Activated B cell treated with CpG ODN at 0.5 μM for 24 hours (primary cell): ENCODE results near the gene SLC22A9. TPM values are rescaled to one million over a fixed set of nuclear protein-coding genes. Genes with fewer than 3 reads are reported as not detected.
"Not testable (repeated sequence)": the region's sequence is repeated elsewhere in the genome, so short reads cannot be mapped to it uniquely, and the experiment has no call there.

Experiments
- ATAC-seq: fragments of 200-7000 bp; cut with Tn5 transposase; one replicate; pipeline ENCODE4 v1.10.0; 2021; ENCODE audit warnings: low read depth, mild to moderate bottlenecking, moderate library complexity
- CTCF ChIA-PET: fragments of 350-600 bp; sonication (Branson Sonifier 250); formaldehyde crosslinking; loops from one replicate; lab custom pipeline; 2021; ENCODE audit warnings: antibody characterized with exemption; lab: Charles Lee
- POLR2A ChIA-PET: fragments of 350-600 bp; sonication (Branson Sonifier 250); formaldehyde crosslinking; loops from one replicate; lab custom pipeline; 2021; ENCODE audit warnings: antibody characterized with exemption; lab: Charles Lee
- DNase-seq: peaks from one replicate; pipeline ENCODE4 v3.0.0; 2022
- H3K27ac Mint-ChIP-seq: one replicate; pipeline ENCODE4 v1.8.0; 2020; ENCODE audit warnings: mixed read lengths
- H3K27me3 Mint-ChIP-seq: one replicate; pipeline ENCODE4 v1.8.0; 2021; ENCODE audit warnings: mixed read lengths
- H3K36me3 Mint-ChIP-seq: one replicate; pipeline ENCODE4 v1.8.0; 2021; ENCODE audit warnings: low read depth, mixed read lengths
- H3K4me1 Mint-ChIP-seq: one replicate; pipeline ENCODE4 v1.8.0; 2021; ENCODE audit warnings: mixed read lengths
- H3K4me3 Mint-ChIP-seq: one replicate; pipeline ENCODE4 v1.8.0; 2020; ENCODE audit warnings: mild to moderate bottlenecking, mixed read lengths
- H3K9me3 Mint-ChIP-seq: one replicate; pipeline ENCODE4 v1.8.0; 2020; ENCODE audit warnings: mixed read lengths
- CTCF ChIP-seq: fragments of 200-600 bp; IDR thresholded peaks from one replicate; pipeline ENCODE4 v1.8.0; 2022; ENCODE audit warnings: antibody characterized with exemption, mild to moderate bottlenecking
- intact Hi-C: fragments of 100-400 bp; cut with micrococcal nuclease; formaldehyde crosslinking; loops from one replicate; pipeline ENCODE4 v1.15.1; 2024
- total RNA-seq: library from RNA; stranded (reverse); gene quantifications from 2 replicates; pipeline ENCODE4 v1.2.3, GENCODE V29; 2022

The SLC22A9 gene
- total RNA-seq, 1 donor from 2014 or later, result not detected

DNA sequence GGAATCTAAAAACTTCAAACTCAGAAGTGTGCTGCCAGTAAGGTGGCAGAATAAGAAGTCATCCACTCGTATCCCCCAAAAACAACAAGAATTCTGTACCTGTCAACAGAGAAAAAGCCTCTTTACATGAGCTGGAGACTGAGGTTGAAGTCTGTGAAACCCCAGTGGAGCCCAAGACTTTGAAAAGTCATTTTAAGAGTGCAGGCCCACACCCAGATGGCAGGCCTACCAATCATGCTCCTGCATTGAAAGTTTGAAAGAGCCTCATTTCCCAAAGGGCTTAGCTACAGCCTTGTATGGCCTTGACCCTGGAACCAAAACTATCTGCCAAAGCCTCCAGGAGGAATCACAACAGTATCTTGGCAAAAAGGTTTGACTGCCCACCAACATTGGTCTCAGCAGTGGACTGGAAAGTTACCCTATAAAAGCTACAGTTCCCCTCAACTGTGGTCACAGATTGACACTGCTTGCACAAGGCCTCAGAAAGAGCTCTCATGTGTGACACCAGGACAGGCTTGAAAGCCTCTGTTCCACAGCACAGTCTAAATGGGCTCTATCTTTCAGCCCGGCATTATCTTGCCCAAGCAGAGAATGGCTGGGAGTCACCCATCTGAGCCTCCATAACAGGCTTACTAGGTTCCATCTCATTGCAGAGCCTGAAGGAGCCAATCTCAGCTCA is 47.7 kb downstream of the SLC22A9 start:
- no peaks in the 10 kb centered on the region for H3K36me3 Mint-ChIP-seq
- DNase-seq, result no peak
- TF ChIP-seq CTCF, result no peak
- no peak overlapping the region for H3K4me3 Mint-ChIP-seq
- ChIA-PET POLR2A (no interaction called here), CTCF (no interaction called here)
- H3K27ac Mint-ChIP-seq, result no peak overlapping the region
- no peaks in the 10 kb centered on the region for H3K4me1 Mint-ChIP-seq
- intact Hi-C loops, result no loop called here
- H3K27me3 Mint-ChIP-seq, result peaks cover 6% of the 10 kb centered on the region
- peaks cover 7% of the 10 kb centered on the region for H3K9me3 Mint-ChIP-seq
- no peak for ATAC-seq

GRCh38 chr11:63427971-63428508 is 58.5 kb downstream of the SLC22A9 start:
- H3K4me1 Mint-ChIP-seq, result no peaks in the 10 kb centered on the region
- DNase-seq (no peak), ATAC-seq (no peak)
- H3K36me3 Mint-ChIP-seq, result no peaks in the 10 kb centered on the region
- POLR2A ChIA-PET, result no interaction called here
- TF ChIP-seq CTCF, result no peak
- H3K4me3 Mint-ChIP-seq, result no peak overlapping the region
- no peaks in the 10 kb centered on the region for H3K9me3 Mint-ChIP-seq
- CTCF ChIA-PET, result no interaction called here
- peaks cover 33% of the 10 kb centered on the region for H3K27me3 Mint-ChIP-seq
- H3K27ac Mint-ChIP-seq, result no peak overlapping the region
- intact Hi-C loops, result no loop called here

- DNase-seq, H3K9me3 Mint-ChIP-seq, CTCF ChIA-PET, H3K36me3 Mint-ChIP-seq, H3K27ac Mint-ChIP-seq, ATAC-seq, H3K4me3 Mint-ChIP-seq, intact Hi-C loops, POLR2A ChIA-PET, H3K4me1 Mint-ChIP-seq: not testable (repeated sequence)
- peaks cover 47% of the 10 kb centered on the region for H3K27me3 Mint-ChIP-seq
Measured at GRCh38 chr11:63430731-63431130, 61.1 kb downstream of the SLC22A9 start.

DNA sequence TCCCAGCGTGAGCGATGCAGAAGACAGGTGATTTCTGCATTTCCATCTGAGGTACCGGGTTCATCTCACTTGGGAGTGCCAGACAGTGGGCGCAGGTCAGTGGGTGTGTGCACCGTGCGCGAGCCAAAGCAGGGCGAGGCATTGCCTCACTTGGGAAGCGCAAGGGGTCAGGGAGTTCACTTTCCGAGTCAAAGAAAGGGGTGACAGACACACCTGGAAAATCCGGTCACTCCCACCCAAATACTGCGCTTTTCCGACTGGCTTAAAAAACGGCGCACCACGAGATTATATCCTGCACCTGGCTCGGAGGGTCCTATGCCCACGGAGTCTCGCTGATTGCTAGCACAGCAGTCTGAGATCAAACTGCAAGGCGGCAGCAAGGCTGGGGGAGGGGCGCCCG is 65.8 kb downstream of the SLC22A9 start:
- H3K36me3 Mint-ChIP-seq, POLR2A ChIA-PET, CTCF ChIA-PET, H3K27ac Mint-ChIP-seq, H3K4me1 Mint-ChIP-seq, H3K4me3 Mint-ChIP-seq, H3K9me3 Mint-ChIP-seq, DNase-seq, ATAC-seq, intact Hi-C loops: not testable (repeated sequence)
- H3K27me3 Mint-ChIP-seq, result peaks cover 38% of the 10 kb centered on the region

GRCh38 chr11:63435831-63436230 is 66.2 kb downstream of the SLC22A9 start:
- H3K9me3 Mint-ChIP-seq, H3K4me3 Mint-ChIP-seq, ATAC-seq, POLR2A ChIA-PET, DNase-seq, H3K4me1 Mint-ChIP-seq, H3K27ac Mint-ChIP-seq, intact Hi-C loops, H3K36me3 Mint-ChIP-seq, CTCF ChIA-PET: not testable (repeated sequence)
- H3K27me3 Mint-ChIP-seq, result peaks cover 35% of the 10 kb centered on the region

- CTCF ChIA-PET, result interaction anchor here (1.7 kb wide), 1 partner anchor 35 kb away, joined by 5 read pairs; no protein-coding TSS in a partner anchor
Measured at GRCh38 chr11:63443714-63444113, 74.1 kb downstream of the SLC22A9 start.

More at GRCh38 chr11:63443714-63444113, 74.1 kb downstream of the SLC22A9 start:
- POLR2A ChIA-PET, result no interaction called here
- no peak for DNase-seq
- no peak for TF ChIP-seq CTCF
- intact Hi-C loops, result no loop called here
- no peaks in the 10 kb centered on the region for H3K36me3 Mint-ChIP-seq
- ATAC-seq, result no peak
- no peak overlapping the region for H3K27ac Mint-ChIP-seq
- H3K4me3 Mint-ChIP-seq, result no peak overlapping the region
- peaks cover 3% of the 10 kb centered on the region for H3K9me3 Mint-ChIP-seq
- peaks cover 4% of the 10 kb centered on the region for H3K4me1 Mint-ChIP-seq
- H3K27me3 Mint-ChIP-seq, result peaks cover 15% of the 10 kb centered on the region
